ENCODE results near the gene EMP1. TPM values are rescaled to one million over a fixed set of nuclear protein-coding genes. Genes with fewer than 3 reads are reported as not detected.

EMP1 gene
- total and polyA plus RNA-seq, 2 of the 8 experiments (the other 6 are each of a cell fraction or from before 2014, with no cell fraction given): 0.17 to 0.65 TPM

GRCh38 chr12:13255792-13256691 is 59.5 kb downstream of the EMP1 start (continued):
- TF ChIP-seq TAF1 (IDR thresholded peaks at IDR 0.05; ENCODE audit: low read depth, low read length): peak; percentile 28
- peak; percentile 61 for TF ChIP-seq JUND (IDR thresholded peaks at IDR 0.05; ENCODE audit: low read length)
- TF ChIP-seq TEAD4 (IDR thresholded peaks at IDR 0.05; ENCODE audit: low read depth, low read length): peak; percentile 74
- TF ChIP-seq, protein P1, sequence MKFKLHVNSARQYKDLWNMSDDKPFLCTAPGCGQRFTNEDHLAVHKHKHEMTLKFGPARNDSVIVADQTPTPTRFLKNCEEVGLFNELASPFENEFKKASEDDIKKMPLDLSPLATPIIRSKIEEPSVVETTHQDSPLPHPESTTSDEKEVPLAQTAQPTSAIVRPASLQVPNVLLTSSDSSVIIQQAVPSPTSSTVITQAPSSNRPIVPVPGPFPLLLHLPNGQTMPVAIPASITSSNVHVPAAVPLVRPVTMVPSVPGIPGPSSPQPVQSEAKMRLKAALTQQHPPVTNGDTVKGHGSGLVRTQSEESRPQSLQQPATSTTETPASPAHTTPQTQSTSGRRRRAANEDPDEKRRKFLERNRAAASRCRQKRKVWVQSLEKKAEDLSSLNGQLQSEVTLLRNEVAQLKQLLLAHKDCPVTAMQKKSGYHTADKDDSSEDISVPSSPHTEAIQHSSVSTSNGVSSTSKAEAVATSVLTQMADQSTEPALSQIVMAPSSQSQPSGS (IDR thresholded peaks at IDR 0.05; ENCODE audit: low read length): no peak
- peak; percentile 56; the same call in 1 of the 2 replicates for TF ChIP-seq RBBP5 (IDR thresholded peaks at IDR 0.05; ENCODE audit: borderline replicate concordance, low read depth, low read length)
- TF ChIP-seq USF2 (IDR thresholded peaks at IDR 0.05; ENCODE audit: low read length): peak; percentile 51; the same call in 1 of the 2 replicates
- TF ChIP-seq EGR1 (IDR thresholded peaks at IDR 0.05; ENCODE audit: borderline replicate concordance, low read depth, low read length): no peak
- TF ChIP-seq POU5F1 (IDR thresholded peaks at IDR 0.05; ENCODE audit: low read depth, low read length): peak; percentile 95
- no peak for TF ChIP-seq JUN (IDR thresholded peaks at IDR 0.05; ENCODE audit: low read depth, low read length)
- TF ChIP-seq CREB1 (IDR thresholded peaks at IDR 0.05): peak; percentile 52; the same call in 1 of the 2 replicates
- peak; percentile 90 for TF ChIP-seq CTBP2 (IDR thresholded peaks at IDR 0.05; ENCODE audit: borderline replicate concordance, insufficient read depth, insufficient read length, low read length)

All from H1 (cell line).